GM23248 (cell line): ENCODE data around the gene ST7. TPM values are rescaled to one million over a fixed set of nuclear protein-coding genes. Genes with fewer than 3 reads are reported as not detected.

Experiments
- DNase-seq: peaks from one replicate; pipeline ENCODE4 v3.0.0-alpha.2; 2015
- H2AFZ ChIP-seq: fragments of 200-600 bp; sonication (generic); 2 replicates; pipeline ENCODE4 v1.6.1; 2016; ENCODE audit warnings: antibody characterized with exemption
- H3F3A ChIP-seq: fragments of 200-600 bp; sonication (generic); 2 replicates; pipeline ENCODE4 v1.6.1; 2016; ENCODE audit warnings: mild to moderate bottlenecking, antibody characterized with exemption, mixed run types; ENCODE audit not compliant: insufficient read depth
- H3K27ac ChIP-seq: fragments of 200-600 bp; sonication (generic); 2 replicates; pipeline ENCODE4 v1.5.1; 2016; ENCODE audit warnings: mild to moderate bottlenecking
- H3K27me3 ChIP-seq: fragments of 200-600 bp; sonication (generic); replicated peaks from 2 replicates; pipeline ENCODE4 v1.6.1; 2016; ENCODE audit warnings: mild to moderate bottlenecking; ENCODE audit not compliant: insufficient read depth
- H3K36me3 ChIP-seq: fragments of 200-600 bp; sonication (generic); 2 replicates; pipeline ENCODE4 v1.6.1; 2016; ENCODE audit warnings: low read depth, mild to moderate bottlenecking
- H3K4me1 ChIP-seq: fragments of 200-600 bp; sonication (generic); 2 replicates; pipeline ENCODE4 v1.6.1; 2016; ENCODE audit warnings: mild to moderate bottlenecking; ENCODE audit not compliant: insufficient read depth
- H3K4me2 ChIP-seq: fragments of 200-600 bp; sonication (generic); one replicate; pipeline ENCODE4 v1.6.1; 2016; ENCODE audit warnings: mild to moderate bottlenecking; ENCODE audit not compliant: unreplicated experiment
- H3K4me3 ChIP-seq: fragments of 200-600 bp; sonication (generic); 2 replicates; pipeline ENCODE4 v1.5.1; 2016; ENCODE audit warnings: mild to moderate bottlenecking
- H3K79me2 ChIP-seq: fragments of 200-600 bp; sonication (generic); 2 replicates; pipeline ENCODE4 v1.6.1; 2016; ENCODE audit warnings: mild to moderate bottlenecking; ENCODE audit not compliant: insufficient read depth
- H3K9ac ChIP-seq: fragments of 200-600 bp; sonication (generic); 2 replicates; pipeline ENCODE4 v1.6.1; 2016; ENCODE audit warnings: mild to moderate bottlenecking
- H3K9me2 ChIP-seq: fragments of 200-600 bp; sonication (generic); 2 replicates; pipeline ENCODE4 v1.6.1; 2016; ENCODE audit warnings: mixed run types, mild to moderate bottlenecking, moderate library complexity; ENCODE audit not compliant: insufficient read depth
- H3K9me3 ChIP-seq: fragments of 200-600 bp; sonication (generic); one replicate; pipeline ENCODE4 v1.6.1; 2017; ENCODE audit warnings: low read depth
- H4K20me1 ChIP-seq: fragments of 200-600 bp; sonication (generic); 2 replicates; pipeline ENCODE4 v1.6.0; 2016; ENCODE audit not compliant: insufficient read depth
- EZH2 ChIP-seq: fragments of 200-600 bp; sonication (generic); IDR thresholded peaks from 2 replicates; pipeline ENCODE4 v1.6.1; 2018; ENCODE audit warnings: antibody characterized with exemption, mild to moderate bottlenecking; ENCODE audit not compliant: insufficient read depth, poor library complexity, severe bottlenecking
- EZH2phosphoT487 ChIP-seq: fragments of 200-600 bp; sonication (generic); IDR thresholded peaks from 2 replicates; pipeline ENCODE4 v1.6.1; 2018; ENCODE audit warnings: antibody characterized with exemption, moderate library complexity, mild to moderate bottlenecking, low read depth; ENCODE audit not compliant: insufficient read depth
- WGBS, 2 experiments: methylation state at CpG; one replicate each; pipeline ENCODE4 v1.1.6; 2015 to 2017; ENCODE audit warnings: low lambda C conversion rate in 2 of 2, low coverage in 1 of 2; ENCODE audit errors: missing lambda C conversion rate in 2 of 2; 5-methylcytosine and 5-hydroxymethylcytosine counted together
- in situ Hi-C: fragments of 300-500 bp; cut with MboI; formaldehyde crosslinking; loops from 2 replicates; pipeline ENCODE4 v1.15.0; 2020
- polyA plus RNA-seq: library from polyadenylated mRNA; unstranded; fragments of >200 nt; fragmentation: Nextera tagmentation; extraction: Ambion mirVana; gene quantifications from 2 replicates; pipeline ENCODE4 v1.2.1, GENCODE V29; 2016
- total RNA-seq: library from RNA; depleted of rRNA; stranded (reverse); fragments of >200 nt; shearing (Covaris generic); gene quantifications from 2 replicates; pipeline ENCODE4 v1.2.3, GENCODE V29; 2014

Gene ST7
- total and polyA plus RNA-seq, 2 experiments from 2014 or later: 17.8 to 21.9 TPM

GRCh38 chr7:117123311-117123926, 170.1 kb downstream of the ST7 start:
- Histone ChIP-seq H3K4me2 (no peak overlapping the region), H3K9ac (no peak overlapping the region), H3K27me3 (no peaks in the 10 kb centered on the region), H4K20me1 (no peaks in the 10 kb centered on the region), H3K36me3 (no peaks in the 10 kb centered on the region), H3K27ac (peak overlapping the region; percentile 24), H3F3A (peaks cover 18% of the 10 kb centered on the region), H3K4me1 (peaks cover 55% of the 10 kb centered on the region), H2AFZ (no peak overlapping the region), H3K9me2 (no peaks in the 10 kb centered on the region; the same call in 1 of the 2 replicates), H3K79me2 (no peaks in the 10 kb centered on the region), H3K4me3 (no peak overlapping the region), H3K9me3 (no peaks in the 10 kb centered on the region)
- in situ Hi-C loops: loop anchor here (5.0 to 10.0 kb wide), 2 partner anchors 136 to 199 kb away; no protein-coding TSS in a partner anchor
- 82 to 86% methylated on average over 2 of the region's 2 CpGs for WGBS, 2 experiments
- no peak for DNase-seq
- TF ChIP-seq EZH2phosphoT487: no peak

GRCh38 chr7:117124591-117125220, 171.4 kb downstream of the ST7 start:
- Histone ChIP-seq H3K9me3 (no peaks in the 10 kb centered on the region), H3K36me3 (no peaks in the 10 kb centered on the region), H3K27ac (peak overlapping the region; percentile 79), H4K20me1 (no peaks in the 10 kb centered on the region), H3K9ac (peak overlapping the region; percentile 49), H3K4me2 (peak overlapping the region; percentile 64), H3F3A (peaks cover 27% of the 10 kb centered on the region), H3K79me2 (no peaks in the 10 kb centered on the region), H3K4me1 (peaks cover 68% of the 10 kb centered on the region), H3K27me3 (no peaks in the 10 kb centered on the region), H2AFZ (no peak overlapping the region), H3K4me3 (peak overlapping the region; percentile 23; the same call in 1 of the 2 replicates), H3K9me2 (no peaks in the 10 kb centered on the region)
- TF ChIP-seq EZH2phosphoT487: no peak
- in situ Hi-C loops: loop anchor here (5.0 to 10.0 kb wide), 2 partner anchors 137 to 200 kb away; no protein-coding TSS in a partner anchor
- 16 to 18% methylated on average over 4 of the region's 4 CpGs for WGBS, 2 experiments
- DNase-seq: peak; percentile 97

GRCh38 chr7:117126676-117127075, 173.4 kb downstream of the ST7 start:
- Histone ChIP-seq H3K4me1 (peaks cover 85% of the 10 kb centered on the region), H4K20me1 (no peaks in the 10 kb centered on the region), H3K9me2 (no peaks in the 10 kb centered on the region), H2AFZ (no peak overlapping the region), H3F3A (peaks cover 33% of the 10 kb centered on the region), H3K36me3 (no peaks in the 10 kb centered on the region), H3K9ac (0 out of 2 replicates have a peak overlapping the region, but pooled peaks have one; percentile 49), H3K4me3 (no peak overlapping the region), H3K9me3 (no peaks in the 10 kb centered on the region), H3K27me3 (no peaks in the 10 kb centered on the region), H3K4me2 (no peak overlapping the region), H3K27ac (peak overlapping the region; percentile 79; the same call in 1 of the 2 replicates), H3K79me2 (no peaks in the 10 kb centered on the region)
- TF ChIP-seq EZH2phosphoT487: no peak
- TF ChIP-seq EZH2: no peak
- DNase-seq: no peak
- in situ Hi-C loops: loop anchor here (10.0 kb wide), 1 partner anchor 202 kb away; no protein-coding TSS in a partner anchor
- WGBS, 2 experiments: 84 to 90% methylated on average over 1 of the region's 1 CpG

- H3K4me2 ChIP-seq: no peak overlapping the region
- no peaks in the 10 kb centered on the region for H3K36me3 ChIP-seq
- no peaks in the 10 kb centered on the region for H3K27me3 ChIP-seq
- peak; percentile 77 for DNase-seq
- H2AFZ ChIP-seq: no peak overlapping the region
- no peaks in the 10 kb centered on the region for H3K79me2 ChIP-seq
- no peak overlapping the region for H3K9ac ChIP-seq
- 19 to 25% methylated on average over 2 of the region's 2 CpGs for WGBS, 2 experiments
- no peaks in the 10 kb centered on the region for H4K20me1 ChIP-seq
- H3K4me1 ChIP-seq: peaks cover 86% of the 10 kb centered on the region
- no peak for TF ChIP-seq EZH2
- no peaks in the 10 kb centered on the region for H3K9me3 ChIP-seq
- in situ Hi-C loops: loop anchor here (10.0 kb wide), 1 partner anchor 203 kb away; no protein-coding TSS in a partner anchor
- no peaks in the 10 kb centered on the region for H3K9me2 ChIP-seq
- peak overlapping the region; percentile 47; the same call in 1 of the 2 replicates for H3K27ac ChIP-seq
- H3F3A ChIP-seq: peaks cover 37% of the 10 kb centered on the region
- H3K4me3 ChIP-seq: no peak overlapping the region
Observed at GRCh38 chr7:117127585-117128168, 174.4 kb downstream of the ST7 start.
